Colon (tissue), 2 donors: ENCODE data around the gene ZCCHC8.
"Not testable (repeated sequence)": the region's sequence is repeated elsewhere in the genome, so short reads cannot be mapped to it uniquely, and the experiment has no call there.

Experiments
- FAIRE-seq: peaks from 2 replicates; lab custom pipeline; 2012; peaks lifted over from hg19 to GRCh38; lab: Jason Lieb, UNC
- donor health status: control.
- donor health status: control.

Gene ZCCHC8

GRCh38 chr12:122508163-122508562 lies 7.4 kb upstream of the ZCCHC8 start:
- no peak for FAIRE-seq

GRCh38 chr12:122506393-122506938 lies 5.7 kb upstream of the ZCCHC8 start:
- no peak for FAIRE-seq

- no peak for FAIRE-seq
Observed at GRCh38 chr12:122505419-122506051, 4.8 kb upstream of the ZCCHC8 start.

- no peak for FAIRE-seq
Observed at GRCh38 chr12:122503783-122504590, 3.3 kb upstream of the ZCCHC8 start.

- no peak for FAIRE-seq
Observed at GRCh38 chr12:122503147-122503751, 2.5 kb upstream of the ZCCHC8 start.

- FAIRE-seq, result no peak
Observed at GRCh38 chr12:122501489-122501989, 807 bp upstream of the ZCCHC8 start.

- FAIRE-seq, result no peak
Observed at GRCh38 chr12:122499991-122500684, 594 bp downstream of the ZCCHC8 start.

- FAIRE-seq, result no peak
Observed at GRCh38 chr12:122495258-122495657, 5.5 kb downstream of the ZCCHC8 start.

- FAIRE-seq, result not testable (repeated sequence)
Observed at GRCh38 chr12:122493222-122493621, 7.5 kb downstream of the ZCCHC8 start.

GRCh38 chr12:122491991-122492390 lies 8.7 kb downstream of the ZCCHC8 start:
- FAIRE-seq, result no peak

GRCh38 chr12:122489038-122489437 lies 11.7 kb downstream of the ZCCHC8 start:
- no peak for FAIRE-seq

- FAIRE-seq, result not testable (repeated sequence)
Observed at GRCh38 chr12:122487807-122488206, 12.9 kb downstream of the ZCCHC8 start.

- FAIRE-seq, result no peak
Observed at GRCh38 chr12:122486805-122487426, 13.8 kb downstream of the ZCCHC8 start.

- FAIRE-seq, result not testable (repeated sequence)
Observed at GRCh38 chr12:122486360-122486759, 14.4 kb downstream of the ZCCHC8 start.

GRCh38 chr12:122484385-122484784 lies 16.3 kb downstream of the ZCCHC8 start:
- FAIRE-seq, result not testable (repeated sequence)

GRCh38 chr12:122483969-122484368 lies 16.8 kb downstream of the ZCCHC8 start:
- no peak for FAIRE-seq

- FAIRE-seq, result no peak
Observed at GRCh38 chr12:122481861-122482260, 18.9 kb downstream of the ZCCHC8 start.

GRCh38 chr12:122480753-122481152 lies 20.0 kb downstream of the ZCCHC8 start:
- FAIRE-seq, result no peak

- FAIRE-seq, result no peak
Observed at GRCh38 chr12:122474324-122474716, 26.4 kb downstream of the ZCCHC8 start.

- no peak for FAIRE-seq
Observed at GRCh38 chr12:122473543-122474323, 27.0 kb downstream of the ZCCHC8 start.
